ENCODE results near the gene ACACA. TPM values are rescaled to one million over a fixed set of nuclear protein-coding genes. Genes with fewer than 3 reads are reported as not detected.

Gene ACACA
- total RNA-seq, 3 donors from 2014 or later (not counting 1 experiment from before 2014, with no cell fraction given): 22.9 to 23.9 (median 23.6) TPM

DNA sequence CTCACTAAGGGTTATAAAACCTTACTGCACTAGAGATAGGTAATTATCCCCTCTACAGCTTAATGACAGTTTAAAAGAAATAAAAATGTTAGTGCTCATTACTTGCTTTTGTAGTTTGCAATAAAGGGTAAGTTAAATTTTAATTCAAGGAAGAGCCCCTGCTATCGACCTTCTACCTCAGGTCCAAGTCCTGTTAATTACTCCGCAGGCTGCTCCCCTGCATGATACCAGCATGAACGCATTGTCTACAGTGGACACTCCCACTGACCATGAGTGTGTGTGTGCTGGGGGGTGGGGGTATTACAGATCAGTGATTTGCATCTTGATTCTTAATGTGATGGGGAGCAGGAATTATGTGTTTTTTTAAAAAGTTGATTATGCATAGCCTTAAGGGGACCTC, 354.8 kb downstream of the ACACA start:
- no peaks in the 10 kb centered on the region for H3K36me3 Mint-ChIP-seq
- ATAC-seq: no peak
- no peak overlapping the region for H3K4me3 Mint-ChIP-seq
- no peaks in the 10 kb centered on the region for H3K27me3 ChIP-seq (ENCODE audit: control insufficient read depth, insufficient read depth, low read length)
- WGBS (ENCODE audit: insufficient coverage): 98% methylated on average over 3 of the region's 3 CpGs
- H3K36me3 ChIP-seq (ENCODE audit: control insufficient read depth, insufficient read depth, low read length): peaks cover 25% of the 10 kb centered on the region
- no peaks in the 10 kb centered on the region for H3K9me3 Mint-ChIP-seq
- H3K27me3 Mint-ChIP-seq (ENCODE audit: low read depth in 2 of 2): no peaks in the 10 kb centered on the region
- peaks cover 8 to 14% of the 10 kb centered on the region in 2 donors for H3K4me1 Mint-ChIP-seq
- H3K4me1 ChIP-seq (ENCODE audit: control insufficient read depth, insufficient read depth, low read length): peaks cover 4% of the 10 kb centered on the region
- H3K27ac Mint-ChIP-seq: no peak overlapping the region
- H3K9me3 ChIP-seq (ENCODE audit: control insufficient read depth, insufficient read depth, low read length): no peaks in the 10 kb centered on the region
- H3K4me3 ChIP-seq (ENCODE audit: low read length): no peak overlapping the region
- intact Hi-C loops (cut with micrococcal nuclease): no loop called here
- TF ChIP-seq, protein P1, sequence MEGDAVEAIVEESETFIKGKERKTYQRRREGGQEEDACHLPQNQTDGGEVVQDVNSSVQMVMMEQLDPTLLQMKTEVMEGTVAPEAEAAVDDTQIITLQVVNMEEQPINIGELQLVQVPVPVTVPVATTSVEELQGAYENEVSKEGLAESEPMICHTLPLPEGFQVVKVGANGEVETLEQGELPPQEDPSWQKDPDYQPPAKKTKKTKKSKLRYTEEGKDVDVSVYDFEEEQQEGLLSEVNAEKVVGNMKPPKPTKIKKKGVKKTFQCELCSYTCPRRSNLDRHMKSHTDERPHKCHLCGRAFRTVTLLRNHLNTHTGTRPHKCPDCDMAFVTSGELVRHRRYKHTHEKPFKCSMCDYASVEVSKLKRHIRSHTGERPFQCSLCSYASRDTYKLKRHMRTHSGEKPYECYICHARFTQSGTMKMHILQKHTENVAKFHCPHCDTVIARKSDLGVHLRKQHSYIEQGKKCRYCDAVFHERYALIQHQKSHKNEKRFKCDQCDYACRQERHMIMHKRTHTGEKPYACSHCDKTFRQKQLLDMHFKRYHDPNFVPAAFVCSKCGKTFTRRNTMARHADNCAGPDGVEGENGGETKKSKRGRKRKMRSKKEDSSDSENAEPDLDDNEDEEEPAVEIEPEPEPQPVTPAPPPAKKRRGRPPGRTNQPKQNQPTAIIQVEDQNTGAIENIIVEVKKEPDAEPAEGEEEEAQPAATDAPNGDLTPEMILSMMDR (IDR thresholded peaks at IDR 0.05): no peak
- no peak for DNase-seq
- no peak overlapping the region for H3K27ac ChIP-seq (ENCODE audit: low read length)

DNA sequence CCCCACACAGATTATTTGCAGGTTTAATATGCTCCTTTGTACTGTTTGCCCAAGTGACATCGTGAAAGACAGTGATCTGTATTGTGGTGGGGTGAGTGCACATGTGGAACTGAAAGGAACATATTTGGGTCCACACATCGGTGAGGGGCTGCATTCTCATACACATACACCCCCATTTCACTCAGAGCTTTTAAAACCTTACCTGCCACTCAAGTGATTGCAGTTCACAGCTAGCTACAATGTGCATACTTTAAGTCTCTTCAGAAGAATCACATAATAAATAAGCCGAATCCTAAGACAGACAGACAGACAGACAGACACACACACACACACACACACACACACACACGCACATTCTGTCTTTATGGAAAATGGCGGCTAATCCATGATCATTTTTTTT, 355.3 kb downstream of the ACACA start:
- Mint-ChIP-seq H3K27ac (no peak overlapping the region), H3K27me3 (ENCODE audit: low read depth in 2 of 2) (no peaks in the 10 kb centered on the region), H3K4me1 (peaks cover 8 to 14% of the 10 kb centered on the region in 2 donors), H3K4me3 (no peak overlapping the region), H3K36me3 (no peaks in the 10 kb centered on the region), H3K9me3 (no peaks in the 10 kb centered on the region)
- 95% methylated on average over 3 of the region's 5 CpGs for WGBS (ENCODE audit: insufficient coverage)
- Histone ChIP-seq H3K27me3 (ENCODE audit: control insufficient read depth, insufficient read depth, low read length) (no peaks in the 10 kb centered on the region), H3K27ac (ENCODE audit: low read length) (no peak overlapping the region), H3K36me3 (ENCODE audit: control insufficient read depth, insufficient read depth, low read length) (peaks cover 21% of the 10 kb centered on the region), H3K9me3 (ENCODE audit: control insufficient read depth, insufficient read depth, low read length) (no peaks in the 10 kb centered on the region), H3K4me3 (ENCODE audit: low read length) (no peak overlapping the region), H3K4me1 (ENCODE audit: control insufficient read depth, insufficient read depth, low read length) (peaks cover 4% of the 10 kb centered on the region)
- TF ChIP-seq, protein P1 (IDR thresholded peaks at IDR 0.05): no peak
- intact Hi-C loops (cut with micrococcal nuclease): no loop called here
- ATAC-seq: no peak
- no peak for DNase-seq

DNA sequence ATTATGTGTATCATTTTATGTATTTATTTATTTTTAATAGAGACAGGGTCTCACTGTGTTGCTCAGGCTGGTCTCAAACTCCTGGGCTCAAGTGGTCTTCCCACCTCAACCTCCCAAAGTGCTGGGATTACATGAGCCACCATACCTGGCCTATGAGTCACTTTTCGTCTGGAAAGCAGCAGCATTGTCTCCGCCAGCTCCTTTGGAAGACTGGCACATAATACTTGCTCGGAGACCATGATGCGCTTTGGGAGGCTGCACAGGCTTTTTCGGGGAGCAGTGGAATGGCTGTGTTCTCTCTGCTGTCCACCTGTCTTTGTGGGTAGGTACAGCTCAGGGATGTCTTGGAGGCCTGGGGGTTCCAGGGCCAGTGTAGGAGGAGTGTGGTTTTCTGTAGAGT, 355.7 kb downstream of the ACACA start:
- H3K36me3 ChIP-seq (ENCODE audit: control insufficient read depth, insufficient read depth, low read length): peaks cover 16% of the 10 kb centered on the region
- H3K4me3 Mint-ChIP-seq: no peak overlapping the region
- no peaks in the 10 kb centered on the region for H3K36me3 Mint-ChIP-seq
- H3K4me1 Mint-ChIP-seq: peaks cover 8 to 14% of the 10 kb centered on the region in 2 donors
- TF ChIP-seq, protein P1 (IDR thresholded peaks at IDR 0.05): no peak
- intact Hi-C loops (cut with micrococcal nuclease): no loop called here
- over 99% methylated on average over 5 of the region's 5 CpGs for WGBS (ENCODE audit: insufficient coverage)
- H3K4me1 ChIP-seq (ENCODE audit: control insufficient read depth, insufficient read depth, low read length): peaks cover 4% of the 10 kb centered on the region
- no peaks in the 10 kb centered on the region for H3K9me3 Mint-ChIP-seq
- no peak overlapping the region for H3K27ac ChIP-seq (ENCODE audit: low read length)
- DNase-seq (no peak), ATAC-seq (no peak)
- no peaks in the 10 kb centered on the region for H3K27me3 Mint-ChIP-seq (ENCODE audit: low read depth in 2 of 2)
- no peaks in the 10 kb centered on the region for H3K27me3 ChIP-seq (ENCODE audit: control insufficient read depth, insufficient read depth, low read length)
- H3K9me3 ChIP-seq (ENCODE audit: control insufficient read depth, insufficient read depth, low read length): no peaks in the 10 kb centered on the region
- H3K27ac Mint-ChIP-seq: no peak overlapping the region
- H3K4me3 ChIP-seq (ENCODE audit: low read length): no peak overlapping the region

DNA sequence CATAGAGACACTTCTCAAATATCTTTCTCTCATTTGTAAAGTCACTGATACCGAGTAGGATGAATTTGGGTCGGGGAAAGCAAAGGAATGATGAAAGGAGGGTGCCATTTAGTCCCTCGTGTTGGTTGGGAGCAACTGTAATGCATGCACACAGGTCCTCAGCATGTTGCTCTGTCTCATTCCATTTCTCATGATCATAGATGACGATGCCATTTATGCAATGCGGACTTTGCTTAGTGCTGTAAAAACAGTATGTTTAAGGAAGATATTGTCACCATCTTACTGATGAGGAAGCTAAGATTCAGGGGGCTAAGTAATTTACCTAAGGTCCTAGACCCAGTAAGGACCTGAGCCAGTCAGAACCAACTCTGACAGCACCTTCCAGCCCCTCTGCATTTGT, 357.8 kb downstream of the ACACA start:
- WGBS (ENCODE audit: insufficient coverage): 98% methylated on average over 4 of the region's 5 CpGs
- Mint-ChIP-seq H3K36me3 (no peaks in the 10 kb centered on the region), H3K4me3 (no peak overlapping the region), H3K27ac (no peak overlapping the region), H3K27me3 (ENCODE audit: low read depth in 2 of 2) (no peaks in the 10 kb centered on the region), H3K9me3 (no peaks in the 10 kb centered on the region), H3K4me1 (peaks cover 8 to 10% of the 10 kb centered on the region in 2 donors)
- Histone ChIP-seq H3K27ac (ENCODE audit: low read length) (no peak overlapping the region), H3K4me3 (ENCODE audit: low read length) (no peak overlapping the region), H3K4me1 (ENCODE audit: control insufficient read depth, insufficient read depth, low read length) (peaks cover 4% of the 10 kb centered on the region), H3K36me3 (ENCODE audit: control insufficient read depth, insufficient read depth, low read length) (peaks cover 27% of the 10 kb centered on the region), H3K27me3 (ENCODE audit: control insufficient read depth, insufficient read depth, low read length) (no peaks in the 10 kb centered on the region), H3K9me3 (ENCODE audit: control insufficient read depth, insufficient read depth, low read length) (no peaks in the 10 kb centered on the region)
- intact Hi-C loops (cut with micrococcal nuclease): loop anchor here (10.0 kb wide), 1 partner anchor 186 kb away; no protein-coding TSS in a partner anchor
- ATAC-seq (no peak), DNase-seq (no peak)
- TF ChIP-seq, protein P1 (IDR thresholded peaks at IDR 0.05): no peak
